K562 (cell line): Measurements from ENCODE around the gene ANAPC16. TPM values are rescaled to one million over a fixed set of nuclear protein-coding genes. Genes with fewer than 3 reads are reported as not detected.
A peak's percentile ranks its signal among the peaks of the same experiment; 100 is the strongest.

ENCODE experiments used
- ELF4 ChIP-seq: fragments of 450-650 bp; formaldehyde crosslinking; IDR thresholded peaks from 2 replicates; pipeline ENCODE4 v1.4.0; 2022; ENCODE audit warnings: missing genetic modification characterization
- EP300 ChIP-seq: IDR thresholded peaks from 2 replicates; pipeline ENCODE4 v1.6.1; 2012; ENCODE audit warnings: low read length, improper control_type of control experiment
- GTF2E2 ChIP-seq: fragments of 200-800 bp; sonication (Bioruptor generic); IDR thresholded peaks from 2 replicates; pipeline ENCODE4 v1.6.1; 2016; ENCODE audit warnings: missing genetic modification characterization, missing compliant biosample characterization
- PTTG1 ChIP-seq: fragments of 450-650 bp; IDR thresholded peaks from 2 replicates; pipeline ENCODE4 v1.6.1; 2016; ENCODE audit warnings: low read depth, mild to moderate bottlenecking, missing genetic modification characterization, missing compliant biosample characterization
- ZC3H8 ChIP-seq: fragments of 450-650 bp; IDR thresholded peaks from 2 replicates; pipeline ENCODE4 v1.6.1; 2017
- ZNF41 ChIP-seq: fragments of 250-450 bp; sonication (Bioruptor Pico); conservative IDR thresholded peaks from 2 replicates; pipeline ENCODE4 v1.4.0; 2020; ENCODE audit warnings: mild to moderate bottlenecking
- ZNF507 ChIP-seq: conservative IDR thresholded peaks from 2 replicates; pipeline ENCODE4 v1.6.1; 2017; ENCODE audit warnings: missing genetic modification characterization, missing compliant biosample characterization
- polyA plus RNA-seq, 8 experiments: library from polyadenylated mRNA; depleted of rRNA in 4 of 8; stranded (reverse) in 5 of 8; unstranded in 3 of 8; fragments of >200 nt; fragmentation: Nextera tagmentation in 2 of 8; fragmentation: Illumina TruSeq in 1 of 8; extraction: Ambion mirVana in 2 of 8; extraction: Trizol in 1 of 8; gene quantifications; 2 replicates each; pipeline versions ENCODE4 v1.2.1 to v1.2.3, GENCODE V29; 2011 to 2014; ENCODE audit warnings: inconsistent platforms in 1 of 8, missing spikeins in 1 of 8
- total RNA-seq, 7 experiments: library from RNA; depleted of rRNA in 6 of 7; stranded (reverse); fragments of >200 nt in 6 of 7; fragmentation: Illumina TruSeq in 2 of 7; extraction: Trizol in 2 of 7; gene quantifications; 2 replicates each; pipeline versions ENCODE4 v1.2.1 to v1.2.3, GENCODE V29; 2011 to 2021; ENCODE audit warnings: low replicate concordance in 1 of 7
- TF ChIP-seq, protein P1 (sequence below): fragments of 200-800 bp; sonication (Bioruptor generic); IDR thresholded peaks from 2 replicates; pipeline ENCODE4 v1.6.1; 2016; ENCODE audit warnings: missing genetic modification characterization, missing compliant biosample characterization
- TF ChIP-seq, protein P2 (sequence below), 2 experiments: fragments of 200-800 bp in 1 of 2; sonication (Bioruptor generic) in 1 of 2; sonication (generic) in 1 of 2; formaldehyde crosslinking in 1 of 2; IDR thresholded peaks in 1 of 2; conservative IDR thresholded peaks in 1 of 2; 2 replicates each; pipeline versions ENCODE4 v1.5.0 to v1.6.1; 2016 to 2020; ENCODE audit warnings: missing compliant biosample characterization in 1 of 2, missing genetic modification characterization in 1 of 2, missing genetic modification reagents in 1 of 2
- TF ChIP-seq, protein P3 (sequence below), 3 experiments: IDR thresholded peaks in 2 of 3; conservative IDR thresholded peaks in 1 of 3; 2 replicates each; pipeline ENCODE4 v1.5.1; 2011 to 2012; ENCODE audit warnings: low read length in 3 of 3, mild to moderate bottlenecking in 3 of 3, control low read depth in 2 of 3, improper control_type of control experiment in 1 of 3, inconsistent platforms in 1 of 3, low read depth in 1 of 3, mixed read lengths in 1 of 3, moderate library complexity in 1 of 3; ENCODE audit not compliant: insufficient read depth in 2 of 3
- TF ChIP-seq, protein P4 (sequence below): sonication (generic); formaldehyde crosslinking; IDR thresholded peaks from 2 replicates; pipeline ENCODE4 v1.8.1; 2023; ENCODE audit warnings: mild to moderate bottlenecking, missing genetic modification reagents
- TF ChIP-seq, protein P5 (sequence below): sonication (generic); formaldehyde crosslinking; IDR thresholded peaks from 2 replicates; pipeline ENCODE4 v1.4.0; 2020; ENCODE audit warnings: mild to moderate bottlenecking, missing genetic modification reagents

Gene ANAPC16
- total and polyA plus RNA-seq, 9 of the 15 experiments (the other 6 are each of a cell fraction or from before 2014, with no cell fraction given) = 42.6 to 208 (median 108) TPM

DNA sequence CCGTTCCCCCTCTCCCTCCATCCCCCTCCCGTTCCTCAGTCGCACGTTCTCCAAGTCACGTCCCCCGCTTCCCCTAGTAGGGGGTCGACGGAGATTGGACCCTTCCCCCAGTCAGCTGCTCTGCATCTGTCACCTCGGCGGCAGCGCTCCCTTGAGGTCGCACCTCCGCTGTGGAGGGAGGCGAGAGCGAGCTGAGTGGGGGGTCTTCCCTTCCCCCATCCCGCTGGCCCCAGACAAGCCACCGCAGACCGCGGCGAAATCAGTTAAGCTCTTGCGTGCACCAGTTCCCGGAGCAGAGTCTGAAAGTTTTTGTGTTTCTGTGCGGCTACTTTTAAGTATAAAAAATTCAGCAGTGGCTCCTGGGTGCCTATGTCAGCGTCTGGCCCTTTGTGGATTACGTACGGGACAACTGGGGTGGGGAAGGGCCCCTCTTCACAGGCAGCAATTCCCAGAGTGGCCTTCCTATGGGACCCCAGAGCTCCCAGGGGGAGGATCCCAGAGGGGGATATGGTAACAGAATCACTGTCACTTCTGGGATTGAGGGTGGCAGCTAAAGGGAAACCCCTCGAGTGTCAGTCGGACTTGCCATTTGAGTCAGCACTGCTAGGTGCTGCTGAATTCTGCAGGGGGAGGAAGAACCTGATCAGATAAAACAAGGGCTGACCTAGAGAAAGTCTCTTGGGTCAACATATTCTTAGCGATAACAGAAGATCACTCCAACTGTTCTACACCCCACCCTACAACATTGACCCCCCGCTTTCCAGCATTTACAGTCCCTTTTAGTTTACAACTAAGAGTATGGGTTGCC, 45.4 kb downstream of the ANAPC16 start (continued):
- TF ChIP-seq EP300 (peak; percentile 84), ELF4 (CRISPR knock-in tag) (no peak), ZNF507 (tag) (no peak), GTF2E2 (tag) (no peak; the same call in 1 of the 2 replicates), PTTG1 (no peak), ZNF41 (0 out of 2 replicates have a peak, but pooled peaks have one; percentile 17), ZC3H8 (no peak)
- TF ChIP-seq, protein P1, sequence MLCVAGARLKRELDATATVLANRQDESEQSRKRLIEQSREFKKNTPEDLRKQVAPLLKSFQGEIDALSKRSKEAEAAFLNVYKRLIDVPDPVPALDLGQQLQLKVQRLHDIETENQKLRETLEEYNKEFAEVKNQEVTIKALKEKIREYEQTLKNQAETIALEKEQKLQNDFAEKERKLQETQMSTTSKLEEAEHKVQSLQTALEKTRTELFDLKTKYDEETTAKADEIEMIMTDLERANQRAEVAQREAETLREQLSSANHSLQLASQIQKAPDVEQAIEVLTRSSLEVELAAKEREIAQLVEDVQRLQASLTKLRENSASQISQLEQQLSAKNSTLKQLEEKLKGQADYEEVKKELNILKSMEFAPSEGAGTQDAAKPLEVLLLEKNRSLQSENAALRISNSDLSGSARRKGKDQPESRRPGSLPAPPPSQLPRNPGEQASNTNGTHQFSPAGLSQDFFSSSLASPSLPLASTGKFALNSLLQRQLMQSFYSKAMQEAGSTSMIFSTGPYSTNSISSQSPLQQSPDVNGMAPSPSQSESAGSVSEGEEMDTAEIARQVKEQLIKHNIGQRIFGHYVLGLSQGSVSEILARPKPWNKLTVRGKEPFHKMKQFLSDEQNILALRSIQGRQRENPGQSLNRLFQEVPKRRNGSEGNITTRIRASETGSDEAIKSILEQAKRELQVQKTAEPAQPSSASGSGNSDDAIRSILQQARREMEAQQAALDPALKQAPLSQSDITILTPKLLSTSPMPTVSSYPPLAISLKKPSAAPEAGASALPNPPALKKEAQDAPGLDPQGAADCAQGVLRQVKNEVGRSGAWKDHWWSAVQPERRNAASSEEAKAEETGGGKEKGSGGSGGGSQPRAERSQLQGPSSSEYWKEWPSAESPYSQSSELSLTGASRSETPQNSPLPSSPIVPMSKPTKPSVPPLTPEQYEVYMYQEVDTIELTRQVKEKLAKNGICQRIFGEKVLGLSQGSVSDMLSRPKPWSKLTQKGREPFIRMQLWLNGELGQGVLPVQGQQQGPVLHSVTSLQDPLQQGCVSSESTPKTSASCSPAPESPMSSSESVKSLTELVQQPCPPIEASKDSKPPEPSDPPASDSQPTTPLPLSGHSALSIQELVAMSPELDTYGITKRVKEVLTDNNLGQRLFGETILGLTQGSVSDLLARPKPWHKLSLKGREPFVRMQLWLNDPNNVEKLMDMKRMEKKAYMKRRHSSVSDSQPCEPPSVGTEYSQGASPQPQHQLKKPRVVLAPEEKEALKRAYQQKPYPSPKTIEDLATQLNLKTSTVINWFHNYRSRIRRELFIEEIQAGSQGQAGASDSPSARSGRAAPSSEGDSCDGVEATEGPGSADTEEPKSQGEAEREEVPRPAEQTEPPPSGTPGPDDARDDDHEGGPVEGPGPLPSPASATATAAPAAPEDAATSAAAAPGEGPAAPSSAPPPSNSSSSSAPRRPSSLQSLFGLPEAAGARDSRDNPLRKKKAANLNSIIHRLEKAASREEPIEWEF (CRISPR knock-in tag) = no peak
- TF ChIP-seq, protein P2, sequence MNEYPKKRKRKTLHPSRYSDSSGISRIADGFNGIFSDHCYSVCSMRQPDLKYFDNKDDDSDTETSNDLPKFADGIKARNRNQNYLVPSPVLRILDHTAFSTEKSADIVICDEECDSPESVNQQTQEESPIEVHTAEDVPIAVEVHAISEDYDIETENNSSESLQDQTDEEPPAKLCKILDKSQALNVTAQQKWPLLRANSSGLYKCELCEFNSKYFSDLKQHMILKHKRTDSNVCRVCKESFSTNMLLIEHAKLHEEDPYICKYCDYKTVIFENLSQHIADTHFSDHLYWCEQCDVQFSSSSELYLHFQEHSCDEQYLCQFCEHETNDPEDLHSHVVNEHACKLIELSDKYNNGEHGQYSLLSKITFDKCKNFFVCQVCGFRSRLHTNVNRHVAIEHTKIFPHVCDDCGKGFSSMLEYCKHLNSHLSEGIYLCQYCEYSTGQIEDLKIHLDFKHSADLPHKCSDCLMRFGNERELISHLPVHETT (CRISPR knock-in tag; conservative IDR thresholded peaks at IDR 0.05 in 1 of 2, IDR thresholded peaks at IDR 0.05 in 1 of 2) = no peak; a peak in 1 of 4 replicates
- TF ChIP-seq, protein P3, sequence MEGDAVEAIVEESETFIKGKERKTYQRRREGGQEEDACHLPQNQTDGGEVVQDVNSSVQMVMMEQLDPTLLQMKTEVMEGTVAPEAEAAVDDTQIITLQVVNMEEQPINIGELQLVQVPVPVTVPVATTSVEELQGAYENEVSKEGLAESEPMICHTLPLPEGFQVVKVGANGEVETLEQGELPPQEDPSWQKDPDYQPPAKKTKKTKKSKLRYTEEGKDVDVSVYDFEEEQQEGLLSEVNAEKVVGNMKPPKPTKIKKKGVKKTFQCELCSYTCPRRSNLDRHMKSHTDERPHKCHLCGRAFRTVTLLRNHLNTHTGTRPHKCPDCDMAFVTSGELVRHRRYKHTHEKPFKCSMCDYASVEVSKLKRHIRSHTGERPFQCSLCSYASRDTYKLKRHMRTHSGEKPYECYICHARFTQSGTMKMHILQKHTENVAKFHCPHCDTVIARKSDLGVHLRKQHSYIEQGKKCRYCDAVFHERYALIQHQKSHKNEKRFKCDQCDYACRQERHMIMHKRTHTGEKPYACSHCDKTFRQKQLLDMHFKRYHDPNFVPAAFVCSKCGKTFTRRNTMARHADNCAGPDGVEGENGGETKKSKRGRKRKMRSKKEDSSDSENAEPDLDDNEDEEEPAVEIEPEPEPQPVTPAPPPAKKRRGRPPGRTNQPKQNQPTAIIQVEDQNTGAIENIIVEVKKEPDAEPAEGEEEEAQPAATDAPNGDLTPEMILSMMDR (IDR thresholded peaks at IDR 0.05 in 2 of 3, conservative IDR thresholded peaks at IDR 0.05 in 1 of 3; ENCODE audit: insufficient read depth in 2 of 3, low read depth in 1 of 3, low read length in 3 of 3) = peak in 2 of 3 experiments; percentile 30 to 33; a peak in 1 of 6 replicates
- TF ChIP-seq, protein P4, sequence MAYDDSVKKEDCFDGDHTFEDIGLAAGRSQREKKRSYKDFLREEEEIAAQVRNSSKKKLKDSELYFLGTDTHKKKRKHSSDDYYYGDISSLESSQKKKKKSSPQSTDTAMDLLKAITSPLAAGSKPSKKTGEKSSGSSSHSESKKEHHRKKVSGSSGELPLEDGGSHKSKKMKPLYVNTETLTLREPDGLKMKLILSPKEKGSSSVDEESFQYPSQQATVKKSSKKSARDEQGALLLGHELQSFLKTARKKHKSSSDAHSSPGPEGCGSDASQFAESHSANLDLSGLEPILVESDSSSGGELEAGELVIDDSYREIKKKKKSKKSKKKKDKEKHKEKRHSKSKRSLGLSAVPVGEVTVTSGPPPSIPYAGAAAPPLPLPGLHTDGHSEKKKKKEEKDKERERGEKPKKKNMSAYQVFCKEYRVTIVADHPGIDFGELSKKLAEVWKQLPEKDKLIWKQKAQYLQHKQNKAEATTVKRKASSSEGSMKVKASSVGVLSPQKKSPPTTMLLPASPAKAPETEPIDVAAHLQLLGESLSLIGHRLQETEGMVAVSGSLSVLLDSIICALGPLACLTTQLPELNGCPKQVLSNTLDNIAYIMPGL (CRISPR knock-in tag) = peak; percentile 72; the same call in 1 of the 2 replicates
- TF ChIP-seq, protein P5, sequence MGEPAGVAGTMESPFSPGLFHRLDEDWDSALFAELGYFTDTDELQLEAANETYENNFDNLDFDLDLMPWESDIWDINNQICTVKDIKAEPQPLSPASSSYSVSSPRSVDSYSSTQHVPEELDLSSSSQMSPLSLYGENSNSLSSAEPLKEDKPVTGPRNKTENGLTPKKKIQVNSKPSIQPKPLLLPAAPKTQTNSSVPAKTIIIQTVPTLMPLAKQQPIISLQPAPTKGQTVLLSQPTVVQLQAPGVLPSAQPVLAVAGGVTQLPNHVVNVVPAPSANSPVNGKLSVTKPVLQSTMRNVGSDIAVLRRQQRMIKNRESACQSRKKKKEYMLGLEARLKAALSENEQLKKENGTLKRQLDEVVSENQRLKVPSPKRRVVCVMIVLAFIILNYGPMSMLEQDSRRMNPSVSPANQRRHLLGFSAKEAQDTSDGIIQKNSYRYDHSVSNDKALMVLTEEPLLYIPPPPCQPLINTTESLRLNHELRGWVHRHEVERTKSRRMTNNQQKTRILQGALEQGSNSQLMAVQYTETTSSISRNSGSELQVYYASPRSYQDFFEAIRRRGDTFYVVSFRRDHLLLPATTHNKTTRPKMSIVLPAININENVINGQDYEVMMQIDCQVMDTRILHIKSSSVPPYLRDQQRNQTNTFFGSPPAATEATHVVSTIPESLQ = peak; percentile 83; the same call in 1 of the 2 replicates
